Gastrocnemius medialis (tissue), 4 donors: ENCODE measurements around the gene FOXB1. TPM values are rescaled to one million over a fixed set of nuclear protein-coding genes. Genes with fewer than 3 reads are reported as not detected.

Experiments used
- ATAC-seq, 2 donors: fragments of 150-250 bp; one replicate each; pipeline ENCODE4 v1.9.1; 2016
- DNase-seq, 2 donors: peaks; one replicate each; pipeline ENCODE4 v3.0.0-alpha.2; 2019
- H3K27ac ChIP-seq, 4 donors: fragments of 200-600 bp; sonication (generic); 1 replicate in 1 of 4; 2 replicates in 3 of 4; pipeline ENCODE4 v1.5.1; 2016 to 2018; ENCODE audit warnings: mild to moderate bottlenecking in 2 of 4, moderate library complexity in 1 of 4
- H3K27me3 ChIP-seq, 3 donors: fragments of 200-600 bp; sonication (generic) in 2 of 3; 1 replicate in 1 of 3; 2 replicates in 2 of 3; pipeline versions ENCODE4 v1.5.1 to v1.6.0; 2016 to 2019; ENCODE audit warnings: mild to moderate bottlenecking in 1 of 3, moderate library complexity in 1 of 3
- H3K36me3 ChIP-seq, 2 donors: fragments of 200-600 bp; sonication (generic) in 1 of 2; one replicate each; pipeline ENCODE4 v1.5.1; 2017 to 2018
- H3K4me1 ChIP-seq, 2 donors: fragments of 200-600 bp; sonication (generic) in 1 of 2; one replicate each; pipeline ENCODE4 v1.5.1; 2016 to 2017; ENCODE audit warnings: mild to moderate bottlenecking in 2 of 2
- H3K4me3 ChIP-seq, 4 donors: fragments of 200-600 bp; sonication (generic) in 3 of 4; 1 replicate in 1 of 4; 2 replicates in 3 of 4; pipeline ENCODE4 v1.5.1; 2016 to 2019; ENCODE audit warnings: mild to moderate bottlenecking in 2 of 4
- H3K9me3 ChIP-seq, 3 donors: fragments of 200-600 bp; sonication (generic) in 2 of 3; 1 replicate in 1 of 3; 2 replicates in 2 of 3; pipeline ENCODE4 v1.5.1; 2016 to 2019
- CTCF ChIP-seq, 5 experiments: fragments of 450-650 bp in 3 of 5; fragments of 200-600 bp in 2 of 5; sonication (generic) in 2 of 5; IDR thresholded peaks in 4 of 5; conservative IDR thresholded peaks in 1 of 5; 1 replicate in 4 of 5; 2 replicates in 1 of 5; pipeline ENCODE4 v1.5.1; 2016 to 2019; ENCODE audit warnings: antibody characterized with exemption in 5 of 5, mild to moderate bottlenecking in 3 of 5, moderate library complexity in 3 of 5
- POLR2A ChIP-seq, 2 donors: fragments of 450-650 bp; IDR thresholded peaks; one replicate each; pipeline ENCODE4 v1.6.1; 2017; ENCODE audit warnings: antibody characterized with exemption in 2 of 2, mild to moderate bottlenecking in 2 of 2, moderate library complexity in 2 of 2
- in situ Hi-C, 4 donors: fragments of 200-750 bp; cut with MboI; loops; one replicate each; pipeline versions ENCODE4 v1.15.0 to v1.8.0; 2017; ENCODE audit warnings: low sequenced_read_pairs in 4 of 4
- intact Hi-C: fragments of 100-400 bp; cut with DNase I; formaldehyde crosslinking; loops from one replicate; pipeline ENCODE4 v1.15.1; 2023; ENCODE audit warnings: low total_unique reads
- total RNA-seq, 4 donors: library from RNA; depleted of rRNA; stranded (reverse); fragments of >200 nt; gene quantifications; one replicate each; pipeline versions ENCODE4 v1.1.0 to v1.2.3, GENCODE V29; 2016

Gene FOXB1
- total RNA-seq, 4 donors from 2014 or later: not detected

GRCh38 chr15:60022379-60022741, 18.2 kb downstream of the FOXB1 start:
- DNase-seq (no peak), ATAC-seq (no peak)
- TF ChIP-seq POLR2A (IDR thresholded peaks at IDR 0.05) (no peak), CTCF (IDR thresholded peaks at IDR 0.05 in 4 of 5, conservative IDR thresholded peaks at IDR 0.05 in 1 of 5) (no peak)
- no peaks in the 10 kb centered on the region for H3K9me3 ChIP-seq
- intact Hi-C loops (no loop called here), in situ Hi-C loops (no loop called here)
- peaks cover 0 to 21% (median 0%) of the 10 kb centered on the region in 3 donors for H3K27me3 ChIP-seq
- H3K36me3 ChIP-seq: no peaks in the 10 kb centered on the region
- H3K27ac ChIP-seq: no peak overlapping the region
- no peak overlapping the region for H3K4me3 ChIP-seq
- no peaks in the 10 kb centered on the region for H3K4me1 ChIP-seq

GRCh38 chr15:60026555-60026954, 22.4 kb downstream of the FOXB1 start:
- ATAC-seq: no peak
- Histone ChIP-seq H3K27ac (no peak overlapping the region), H3K4me1 (no peaks in the 10 kb centered on the region), H3K27me3 (peaks cover 0 to 10% (median 0%) of the 10 kb centered on the region in 3 donors), H3K4me3 (no peak overlapping the region), H3K36me3 (no peaks in the 10 kb centered on the region), H3K9me3 (no peaks in the 10 kb centered on the region)
- DNase-seq: no peak
- in situ Hi-C loops (no loop called here), intact Hi-C loops (no loop called here)
- TF ChIP-seq POLR2A (IDR thresholded peaks at IDR 0.05): no peak
- no peak for TF ChIP-seq CTCF (IDR thresholded peaks at IDR 0.05 in 4 of 5, conservative IDR thresholded peaks at IDR 0.05 in 1 of 5)

GRCh38 chr15:60035344-60035743, 31.2 kb downstream of the FOXB1 start:
- DNase-seq (no peak), ATAC-seq (no peak)
- Histone ChIP-seq H3K4me3 (no peak overlapping the region), H3K27ac (no peak overlapping the region), H3K4me1 (no peaks in the 10 kb centered on the region), H3K27me3 (peaks cover 3 to 18% (median 8%) of the 10 kb centered on the region in 3 donors), H3K9me3 (no peaks in the 10 kb centered on the region), H3K36me3 (no peaks in the 10 kb centered on the region)
- intact Hi-C loops (no loop called here), in situ Hi-C loops (no loop called here)
- TF ChIP-seq CTCF (IDR thresholded peaks at IDR 0.05 in 4 of 5, conservative IDR thresholded peaks at IDR 0.05 in 1 of 5): no peak
- TF ChIP-seq POLR2A (IDR thresholded peaks at IDR 0.05): no peak

- Histone ChIP-seq H3K9me3 (no peaks in the 10 kb centered on the region), H3K36me3 (no peaks in the 10 kb centered on the region), H3K4me3 (no peak overlapping the region), H3K27me3 (peaks cover 5 to 18% (median 8%) of the 10 kb centered on the region in 3 donors), H3K27ac (no peak overlapping the region), H3K4me1 (no peaks in the 10 kb centered on the region)
- ATAC-seq: no peak
- intact Hi-C loops (no loop called here), in situ Hi-C loops (no loop called here)
- DNase-seq: no peak
- TF ChIP-seq POLR2A (IDR thresholded peaks at IDR 0.05) (no peak), CTCF (IDR thresholded peaks at IDR 0.05 in 4 of 5, conservative IDR thresholded peaks at IDR 0.05 in 1 of 5) (no peak)
These were observed 35.2 kb downstream of the FOXB1 start for GRCh38 chr15:60039316-60039715.

GRCh38 chr15:60043744-60044435, 39.8 kb downstream of the FOXB1 start:
- no peak overlapping the region for H3K4me3 ChIP-seq
- ATAC-seq (no peak), DNase-seq (no peak)
- H3K9me3 ChIP-seq: no peaks in the 10 kb centered on the region
- intact Hi-C loops (no loop called here), in situ Hi-C loops (no loop called here)
- H3K27me3 ChIP-seq: peaks cover 5 to 8% (median 7%) of the 10 kb centered on the region in 3 donors
- TF ChIP-seq CTCF (IDR thresholded peaks at IDR 0.05 in 4 of 5, conservative IDR thresholded peaks at IDR 0.05 in 1 of 5) (no peak), POLR2A (IDR thresholded peaks at IDR 0.05) (no peak)
- H3K27ac ChIP-seq: no peak overlapping the region
- H3K36me3 ChIP-seq: no peaks in the 10 kb centered on the region
- no peaks in the 10 kb centered on the region for H3K4me1 ChIP-seq
